IMR-90 (cell line): ENCODE results near the gene ERVW-1. TPM values are rescaled to one million over a fixed set of nuclear protein-coding genes. Genes with fewer than 3 reads are reported as not detected.
"Not testable (repeated sequence)": the region's sequence is repeated elsewhere in the genome, so short reads cannot be mapped to it uniquely, and the experiment has no call there.

Experiments used
- ATAC-seq: fragments of 200-7000 bp; cut with Tn5 transposase; 2 replicates; pipeline ENCODE4 v1.9.1; 2020; ENCODE audit warnings: low read depth, mild to moderate bottlenecking, moderate library complexity
- BruUV-seq: library from RNA; stranded (reverse); fragments of 400-500 nt; replicated peaks from 2 replicates; lab custom pipeline; 2021; lab: Mats Ljungman, UMichigan
- CTCF ChIA-PET: fragments of 300-600 bp; formaldehyde crosslinking; extraction: SDS; loops from one replicate; lab custom pipeline; 2021; ENCODE audit warnings: antibody characterized with exemption; lab: Yijun Ruan, JAX
- POLR2A ChIA-PET: fragments of 300-600 bp; sonication (Branson Sonifier 250); formaldehyde crosslinking; loops from one replicate; lab custom pipeline; 2022; ENCODE audit warnings: antibody characterized with exemption; ENCODE audit not compliant: unreplicated experiment; lab: Charles Lee
- DNase-seq: peaks from one replicate; pipeline ENCODE4 v3.0.0; 2013
- H2AFZ ChIP-seq: replicated peaks from 2 replicates; pipeline ENCODE3; 2013; ENCODE audit warnings: low read length, mild to moderate bottlenecking; ENCODE audit not compliant: poor library complexity
- H2AK5ac ChIP-seq: 2 replicates; pipeline ENCODE4 v1.6.1; 2013; ENCODE audit warnings: low read depth, low read length, inconsistent platforms
- H2AK9ac ChIP-seq: replicated peaks from 2 replicates; pipeline ENCODE3; 2013; ENCODE audit warnings: mild to moderate bottlenecking, low read depth, low read length, moderate library complexity; ENCODE audit not compliant: poor library complexity
- H2BK120ac ChIP-seq: 2 replicates; pipeline ENCODE4 v1.6.1; 2013; ENCODE audit warnings: low read depth, low read length, inconsistent platforms
- H2BK15ac ChIP-seq: 3 replicates; pipeline ENCODE4 v1.6.1; 2013; ENCODE audit warnings: low read depth, low read length, inconsistent platforms
- H2BK20ac ChIP-seq: 2 replicates; pipeline ENCODE4 v1.6.1; 2013; ENCODE audit warnings: low read depth, mild to moderate bottlenecking, inconsistent platforms, low read length, moderate library complexity
- H2BK5ac ChIP-seq: 2 replicates; pipeline ENCODE4 v1.6.1; 2013; ENCODE audit warnings: mild to moderate bottlenecking, low read depth, low read length, inconsistent platforms; ENCODE audit not compliant: poor library complexity, severe bottlenecking
- H3K14ac ChIP-seq: replicated peaks from 2 replicates; pipeline ENCODE4 v1.6.1; 2013; ENCODE audit warnings: low read depth, low read length, inconsistent platforms
- H3K18ac ChIP-seq: 2 replicates; pipeline ENCODE4 v1.6.1; 2013; ENCODE audit warnings: low read depth, low read length, control low read depth
- H3K23ac ChIP-seq: 2 replicates; pipeline ENCODE4 v1.6.1; 2013; ENCODE audit warnings: low read depth, low read length, inconsistent platforms
- H3K27ac ChIP-seq: 2 replicates; pipeline ENCODE4 v1.5.1; 2013; ENCODE audit warnings: mild to moderate bottlenecking, control low read depth, low read length; ENCODE audit not compliant: insufficient read depth
- H3K27me3 ChIP-seq: 2 replicates; pipeline ENCODE4 v1.6.1; 2013; ENCODE audit warnings: low read length; ENCODE audit not compliant: control insufficient read depth, insufficient read depth
- H3K36me3 ChIP-seq: 2 replicates; pipeline ENCODE4 v1.6.1; 2013; ENCODE audit warnings: low read length, mixed read lengths; ENCODE audit not compliant: control insufficient read depth, insufficient read depth
- H3K4ac ChIP-seq: 2 replicates; pipeline ENCODE4 v1.6.1; 2013; ENCODE audit warnings: low read depth, low read length, inconsistent platforms
- H3K4me1 ChIP-seq: 2 replicates; pipeline ENCODE4 v1.6.1; 2013; ENCODE audit warnings: low read length, mixed read lengths; ENCODE audit not compliant: control insufficient read depth, insufficient read depth
- H3K4me2 ChIP-seq: 2 replicates; pipeline ENCODE4 v1.6.1; 2013; ENCODE audit warnings: low read depth, mild to moderate bottlenecking, control low read depth, low read length, moderate library complexity
- H3K4me3 ChIP-seq: 2 replicates; pipeline ENCODE4 v1.5.1; 2013; ENCODE audit warnings: low read depth, mild to moderate bottlenecking, control low read depth, low read length, moderate library complexity; ENCODE audit not compliant: insufficient read depth
- H3K56ac ChIP-seq: 2 replicates; pipeline ENCODE4 v1.6.1; 2013; ENCODE audit warnings: low read length, inconsistent platforms; ENCODE audit not compliant: insufficient read depth; ENCODE audit errors: extremely low read depth
- H3K79me1 ChIP-seq, 2 experiments: 2 replicates each; pipeline ENCODE4 v1.6.1; 2013; ENCODE audit warnings: low read length in 2 of 2, inconsistent platforms in 1 of 2, low read depth in 1 of 2
- H3K9ac ChIP-seq: 2 replicates; pipeline ENCODE4 v1.6.1; 2013; ENCODE audit warnings: low read depth, low read length, control low read depth
- H3K9me1 ChIP-seq: 2 replicates; pipeline ENCODE4 v1.6.1; 2013; ENCODE audit warnings: low read length, inconsistent platforms; ENCODE audit not compliant: insufficient read depth
- H3K9me3 ChIP-seq: 2 replicates; pipeline ENCODE4 v1.6.1; 2013; ENCODE audit warnings: low read length; ENCODE audit not compliant: control insufficient read depth, insufficient read depth
- H4K20me1 ChIP-seq: 2 replicates; pipeline ENCODE4 v1.6.1; 2013; ENCODE audit warnings: low read length, inconsistent platforms; ENCODE audit not compliant: insufficient read depth
- H4K5ac ChIP-seq: 2 replicates; pipeline ENCODE4 v1.6.1; 2013; ENCODE audit warnings: mild to moderate bottlenecking, low read depth, low read length, control low read depth
- H4K8ac ChIP-seq, 2 experiments: 2 replicates each; pipeline ENCODE4 v1.6.1; 2013; ENCODE audit warnings: low read depth in 2 of 2, low read length in 2 of 2, control low read depth in 1 of 2, inconsistent platforms in 1 of 2
- H4K91ac ChIP-seq: 2 replicates; pipeline ENCODE4 v1.6.1; 2013; ENCODE audit warnings: low read depth, low read length, inconsistent platforms; ENCODE audit not compliant: insufficient read depth
- WGBS, 2 experiments: methylation state at CpG; one replicate each; pipeline versions ENCODE4 v1.1.5 to v1.1.7; 2013; ENCODE audit warnings: missing lambda C conversion rate in 2 of 2; ENCODE audit not compliant: insufficient read length in 1 of 2; ENCODE audit errors: extremely low coverage in 2 of 2; 5-methylcytosine and 5-hydroxymethylcytosine counted together
- dilution Hi-C: fragments of 300-500 bp; cut with HindIII; formaldehyde crosslinking; loops from one replicate; pipeline ENCODE4 v1.14.3; 2018; ENCODE audit warnings: low sequenced_read_pairs; ENCODE audit not compliant: unreplicated experiment
- in situ Hi-C: fragments of 300-500 bp; cut with MboI; formaldehyde crosslinking; loops from 3 replicates; pipeline ENCODE4 v1.14.3; 2019; ENCODE audit warnings: low sequenced_read_pairs, inconsistent platforms, mixed read lengths
- intact Hi-C: fragments of 100-400 bp; cut with micrococcal nuclease; formaldehyde crosslinking; loops from 2 replicates; pipeline ENCODE4 v1.10.0; 2022
- polyA plus RNA-seq, 3 experiments: library from polyadenylated mRNA; depleted of rRNA; stranded (reverse); fragments of >200 nt; gene quantifications; 2 replicates each; pipeline ENCODE4 v1.2.3, GENCODE V29; 2012; ENCODE audit warnings: low replicate concordance in 1 of 3
- total RNA-seq: library from RNA; depleted of rRNA; stranded (reverse); fragments of >200 nt; gene quantifications from 2 replicates; pipeline ENCODE4 v1.2.3, GENCODE V29; 2012

The ERVW-1 gene
- total and polyA plus RNA-seq, 2 of the 4 experiments (the other 2 are of a cell fraction), result not detected

DNA sequence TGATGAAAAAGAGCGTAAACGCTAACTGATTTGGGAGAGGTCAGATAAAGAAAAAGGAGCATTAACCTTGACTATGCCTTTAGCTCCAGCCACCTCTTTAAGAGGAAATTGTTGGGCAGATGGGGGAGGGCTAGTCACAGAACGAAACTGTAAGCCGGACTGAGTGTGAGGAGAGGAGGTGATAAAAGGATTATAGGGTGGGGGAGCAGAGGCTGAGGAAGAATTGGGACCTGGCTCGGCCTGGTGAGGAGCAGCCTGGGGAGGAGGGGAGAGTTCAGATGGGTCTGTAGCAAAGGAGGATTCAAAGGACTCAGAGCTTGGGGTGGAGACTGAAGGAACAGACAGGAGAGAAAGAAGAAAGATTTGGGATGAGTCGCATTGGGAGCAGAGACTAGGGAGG, 5.9 kb upstream of the ERVW-1 start:
- H2BK20ac ChIP-seq, H3K18ac ChIP-seq, in situ Hi-C loops, H3K79me1 ChIP-seq, H3K4me1 ChIP-seq, H4K8ac ChIP-seq, H2AK5ac ChIP-seq, BruUV-seq, H3K4me3 ChIP-seq, H4K20me1 ChIP-seq, H3K9me1 ChIP-seq, H2AFZ ChIP-seq, dilution Hi-C loops, H3K9ac ChIP-seq, H3K56ac ChIP-seq, H2BK120ac ChIP-seq, DNase-seq, H3K23ac ChIP-seq, H4K91ac ChIP-seq, H3K9me3 ChIP-seq, H3K4me2 ChIP-seq, CTCF ChIA-PET, H3K14ac ChIP-seq, intact Hi-C loops, H2AK9ac ChIP-seq, H2BK5ac ChIP-seq, POLR2A ChIA-PET, ATAC-seq, H3K4ac ChIP-seq, H2BK15ac ChIP-seq, H3K27me3 ChIP-seq, H3K27ac ChIP-seq, H4K5ac ChIP-seq, H3K36me3 ChIP-seq: not testable (repeated sequence)
- 27% methylated on average over 3 of the region's 6 CpGs; no CpG with 5 or more reads in 1 of the 2 experiments for WGBS, 2 experiments

DNA sequence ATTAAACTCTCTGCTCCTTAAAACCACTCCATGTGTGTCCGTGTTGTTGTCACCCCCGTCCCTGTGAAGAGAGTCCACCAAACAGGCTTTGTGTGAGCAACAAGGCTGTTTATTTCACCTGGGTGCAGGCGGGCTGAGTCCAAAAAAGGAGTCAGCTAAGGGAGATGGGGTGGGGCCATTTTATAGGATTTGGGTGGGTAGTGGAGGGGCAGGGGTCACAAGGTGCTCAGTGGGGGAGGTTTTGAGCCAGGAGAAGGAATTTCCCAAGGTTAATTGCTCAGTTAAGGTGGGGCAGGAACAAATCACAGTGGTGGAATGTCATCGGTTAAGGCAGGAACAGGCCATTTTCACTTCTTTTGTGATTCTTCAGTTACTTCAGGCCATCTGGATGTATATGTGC, 1.4 kb upstream of the ERVW-1 start:
- H3K4me2 ChIP-seq, H3K4me1 ChIP-seq, H3K14ac ChIP-seq, H3K27me3 ChIP-seq, H4K91ac ChIP-seq, BruUV-seq, DNase-seq, H4K20me1 ChIP-seq, H4K8ac ChIP-seq, H3K27ac ChIP-seq, intact Hi-C loops, CTCF ChIA-PET, H2BK120ac ChIP-seq, H3K56ac ChIP-seq, H2BK5ac ChIP-seq, H2BK15ac ChIP-seq, H3K23ac ChIP-seq, H4K5ac ChIP-seq, H2AK9ac ChIP-seq, H3K79me1 ChIP-seq, H3K36me3 ChIP-seq, H3K9ac ChIP-seq, ATAC-seq, H3K18ac ChIP-seq, H3K4me3 ChIP-seq, in situ Hi-C loops, dilution Hi-C loops, POLR2A ChIA-PET, H3K9me3 ChIP-seq, H2AK5ac ChIP-seq, H2AFZ ChIP-seq, H3K4ac ChIP-seq, H2BK20ac ChIP-seq, H3K9me1 ChIP-seq: not testable (repeated sequence)
- WGBS, 2 experiments, result 100% methylated on average over 1 of the region's 4 CpGs; no CpG with 5 or more reads in 1 of the 2 experiments
